Loucy (cell line): ENCODE results near the gene ZNF688.
"Not testable (repeated sequence)": the region's sequence is repeated elsewhere in the genome, so short reads cannot be mapped to it uniquely, and the experiment has no call there.

ENCODE experiments used
- CTCF ChIP-seq: fragments of 200-600 bp; sonication (generic); conservative IDR thresholded peaks from 2 replicates; pipeline ENCODE4 v1.5.1; 2014; ENCODE audit warnings: mild to moderate bottlenecking, antibody characterized with exemption, low read length
- EZH2phosphoT487 ChIP-seq: fragments of 200-600 bp; IDR thresholded peaks from 2 replicates; pipeline ENCODE4 v1.6.1; 2018; ENCODE audit warnings: antibody characterized with exemption, mild to moderate bottlenecking, moderate library complexity, borderline replicate concordance

GRCh38 chr16:30540916-30541464 is 30.5 kb downstream of the ZNF688 start:
- TF ChIP-seq CTCF, EZH2phosphoT487: not testable (repeated sequence)
